ENCODE data around the gene DENND4A.

DNA sequence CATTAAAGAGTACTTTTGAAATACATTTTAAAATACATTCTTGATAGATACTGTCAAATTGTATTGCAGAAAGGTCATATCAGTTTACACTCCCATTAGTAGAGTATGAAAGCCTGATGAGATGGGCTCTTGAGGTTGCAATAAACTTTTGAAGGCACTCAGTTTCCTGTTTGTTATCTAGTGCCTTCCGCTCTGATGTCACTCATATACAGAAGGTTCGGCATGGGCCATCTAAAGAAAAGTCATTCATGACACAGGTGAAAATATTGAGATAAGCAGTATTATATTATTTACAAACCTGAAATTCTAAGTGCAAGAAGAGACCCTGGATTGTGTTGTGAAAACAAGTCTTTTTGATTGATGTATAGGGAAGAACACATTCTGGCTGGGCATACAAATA lies 36.5 kb upstream of the DENND4A start:
- TF ChIP-seq, protein P1, sequence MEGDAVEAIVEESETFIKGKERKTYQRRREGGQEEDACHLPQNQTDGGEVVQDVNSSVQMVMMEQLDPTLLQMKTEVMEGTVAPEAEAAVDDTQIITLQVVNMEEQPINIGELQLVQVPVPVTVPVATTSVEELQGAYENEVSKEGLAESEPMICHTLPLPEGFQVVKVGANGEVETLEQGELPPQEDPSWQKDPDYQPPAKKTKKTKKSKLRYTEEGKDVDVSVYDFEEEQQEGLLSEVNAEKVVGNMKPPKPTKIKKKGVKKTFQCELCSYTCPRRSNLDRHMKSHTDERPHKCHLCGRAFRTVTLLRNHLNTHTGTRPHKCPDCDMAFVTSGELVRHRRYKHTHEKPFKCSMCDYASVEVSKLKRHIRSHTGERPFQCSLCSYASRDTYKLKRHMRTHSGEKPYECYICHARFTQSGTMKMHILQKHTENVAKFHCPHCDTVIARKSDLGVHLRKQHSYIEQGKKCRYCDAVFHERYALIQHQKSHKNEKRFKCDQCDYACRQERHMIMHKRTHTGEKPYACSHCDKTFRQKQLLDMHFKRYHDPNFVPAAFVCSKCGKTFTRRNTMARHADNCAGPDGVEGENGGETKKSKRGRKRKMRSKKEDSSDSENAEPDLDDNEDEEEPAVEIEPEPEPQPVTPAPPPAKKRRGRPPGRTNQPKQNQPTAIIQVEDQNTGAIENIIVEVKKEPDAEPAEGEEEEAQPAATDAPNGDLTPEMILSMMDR (IDR thresholded peaks at IDR 0.05) = no peak
- TF ChIP-seq POLR2A (IDR thresholded peaks at IDR 0.05) = no peak
